K562 (cell line): Measurements from ENCODE around the gene SH3BGRL2. TPM values are rescaled to one million over a fixed set of nuclear protein-coding genes. Genes with fewer than 3 reads are reported as not detected.
"Not testable (repeated sequence)": the region's sequence is repeated elsewhere in the genome, so short reads cannot be mapped to it uniquely, and the experiment has no call there.

Experiments
- ATAC-seq: fragments of 200-7000 bp; cut with Tn5 transposase; 3 replicates; pipeline ENCODE4 v1.9.1; 2020; ENCODE audit warnings: moderate library complexity
- BruUV-seq: library from RNA; stranded (reverse); fragments of 400-500 nt; replicated peaks from 2 replicates; lab custom pipeline; 2021; lab: Mats Ljungman, UMichigan
- CTCF ChIA-PET: fragments of 300-600 bp; formaldehyde crosslinking; extraction: SDS; loops from one replicate; lab custom pipeline; 2021; ENCODE audit warnings: low intra/inter-chr PET ratio; lab: Yijun Ruan, JAX
- POLR2A ChIA-PET: fragments of 300-600, 350-650 bp; sonication (Branson Sonifier 250); formaldehyde crosslinking; extraction: SDS; loops from one replicate; lab custom pipeline; 2021; ENCODE audit warnings: antibody characterized with exemption, inconsistent platforms; lab: Yijun Ruan, JAX
- DNase-seq, 4 experiments: peaks; one replicate each; pipeline versions ENCODE4 v3.0.0 to v3.0.0-alpha.2; 2011 to 2018; ENCODE audit warnings: low spot score in 3 of 4, mixed read lengths in 3 of 4; ENCODE audit errors: extremely low read depth in 1 of 4
- FAIRE-seq: peaks from 2 replicates; lab custom pipeline; 2011; peaks lifted over from hg19 to GRCh38; lab: Jason Lieb, UNC
- H2AFZ ChIP-seq: 2 replicates; pipeline ENCODE4 v1.6.0; 2011; ENCODE audit warnings: low read depth, low read length, control low read depth, inconsistent platforms
- H3K27ac ChIP-seq: fragments of 200-600 bp; 3 replicates; pipeline ENCODE4 v1.8.0; 2011; ENCODE audit warnings: low read depth, mild to moderate bottlenecking, control low read depth, inconsistent platforms, low read length, moderate library complexity, mixed read lengths; ENCODE audit errors: extremely low read depth
- H3K27me3 ChIP-seq, 2 experiments: fragments of 300-600 bp in 1 of 2; 2 replicates in 1 of 2; 3 replicates in 1 of 2; pipeline versions ENCODE4 v1.6.0 to v1.8.0; 2011; ENCODE audit warnings: inconsistent platforms in 2 of 2, low read length in 2 of 2, mild to moderate bottlenecking in 1 of 2, mixed read lengths in 1 of 2, moderate library complexity in 1 of 2; ENCODE audit not compliant: control insufficient read depth in 2 of 2, insufficient read depth in 2 of 2
- H3K36me3 ChIP-seq: fragments of 300-600 bp; 3 replicates; pipeline ENCODE4 v1.8.0; 2011; ENCODE audit warnings: mild to moderate bottlenecking, low read length, inconsistent platforms; ENCODE audit not compliant: control insufficient read depth, insufficient read depth
- H3K4me1 ChIP-seq, 2 experiments: fragments of 200-600 bp in 1 of 2; replicated peaks in 1 of 2; 2 replicates in 1 of 2; 3 replicates in 1 of 2; pipeline versions ENCODE4 v1.5.1 to v1.8.0; 2011; ENCODE audit warnings: inconsistent platforms in 2 of 2, low read length in 2 of 2, mild to moderate bottlenecking in 1 of 2, mixed read lengths in 1 of 2, moderate library complexity in 1 of 2; ENCODE audit not compliant: control insufficient read depth in 2 of 2, insufficient read depth in 2 of 2
- H3K4me2 ChIP-seq: 2 replicates; pipeline ENCODE4 v1.6.1; 2011; ENCODE audit warnings: low read length, control low read depth, inconsistent platforms, mixed read lengths; ENCODE audit not compliant: insufficient read depth
- H3K4me3 ChIP-seq: fragments of 200-600 bp; sonication (generic), shearing (Covaris generic); 2 replicates; pipeline ENCODE4 v1.5.1; 2016; ENCODE audit warnings: control low read depth, inconsistent platforms
- H3K79me2 ChIP-seq: fragments of 200-600 bp; 3 replicates; pipeline ENCODE4 v1.8.0; 2011; ENCODE audit warnings: low read length, inconsistent platforms; ENCODE audit not compliant: control insufficient read depth, insufficient read depth
- H3K9ac ChIP-seq, 2 experiments: 2 replicates each; pipeline versions ENCODE4 v1.6.0 to v1.6.1; 2011; ENCODE audit warnings: low read depth in 2 of 2, low read length in 2 of 2, control low read depth in 1 of 2, inconsistent platforms in 1 of 2, mild to moderate bottlenecking in 1 of 2, mixed read lengths in 1 of 2; ENCODE audit not compliant: insufficient read depth in 1 of 2
- H3K9me1 ChIP-seq: one replicate; pipeline ENCODE4 v1.6.0; 2011; ENCODE audit warnings: inconsistent platforms, mild to moderate bottlenecking, low read length, moderate library complexity; ENCODE audit not compliant: control insufficient read depth, insufficient read depth
- H3K9me3 ChIP-seq: replicated peaks from 2 replicates; pipeline ENCODE4 v1.5.1; 2011; ENCODE audit warnings: low read depth, low read length, inconsistent platforms; ENCODE audit not compliant: control insufficient read depth, insufficient read depth
- H4K20me1 ChIP-seq: replicated peaks from 2 replicates; pipeline ENCODE4 v1.6.1; 2011; ENCODE audit warnings: low read length, inconsistent platforms, mixed read lengths; ENCODE audit not compliant: control insufficient read depth, insufficient read depth
- L3MBTL2 ChIP-seq: fragments of 450-650 bp; IDR thresholded peaks from 2 replicates; pipeline ENCODE4 v1.6.1; 2016; ENCODE audit warnings: mild to moderate bottlenecking, moderate library complexity
- NFIX ChIP-seq: fragments of 250-450 bp; sonication (Bioruptor Pico); IDR thresholded peaks from 2 replicates; pipeline ENCODE4 v1.4.0; 2020; ENCODE audit warnings: low read depth, mild to moderate bottlenecking, moderate library complexity
- RBM22 ChIP-seq: fragments of 200-400 bp; formaldehyde crosslinking; IDR thresholded peaks from 2 replicates; pipeline ENCODE4 v1.6.1; 2018; ENCODE audit warnings: low read length, low read depth; ENCODE audit not compliant: poor library complexity, severe bottlenecking
- RFX1 ChIP-seq: fragments of 450-650 bp; IDR thresholded peaks from 2 replicates; pipeline ENCODE4 v1.6.1; 2016; ENCODE audit warnings: mild to moderate bottlenecking, moderate library complexity
- SMAD2 ChIP-seq: fragments of 150-350 bp; IDR thresholded peaks from 2 replicates; pipeline ENCODE4 v1.6.1; 2014; ENCODE audit warnings: low read depth, mild to moderate bottlenecking, low read length
- SPI1 ChIP-seq: IDR thresholded peaks from 2 replicates; pipeline ENCODE4 v1.6.1; 2011; ENCODE audit warnings: low read depth, low read length, control low read depth, borderline replicate concordance
- SRSF9 ChIP-seq: fragments of 200-400 bp; formaldehyde crosslinking; IDR thresholded peaks from 2 replicates; pipeline ENCODE4 v1.6.1; 2017; ENCODE audit warnings: low read depth, low read length, borderline replicate concordance
- TAF1 ChIP-seq: IDR thresholded peaks from 2 replicates; pipeline ENCODE4 v1.6.1; 2011; ENCODE audit warnings: mild to moderate bottlenecking, low read length, moderate library complexity; ENCODE audit not compliant: insufficient read depth, control insufficient read depth, severe bottlenecking; ENCODE audit errors: extremely low read depth
- WGBS: fragments of 100-300 bp; shearing (Covaris generic); methylation state at CpG from one replicate; pipeline ENCODE4 v1.1.6; 2016; ENCODE audit warnings: low coverage, mixed read lengths; ENCODE audit not compliant: insufficient coverage; ENCODE audit errors: missing lambda C conversion rate; 5-methylcytosine and 5-hydroxymethylcytosine counted together
- in situ Hi-C: fragments of 300-500 bp; cut with MboI; formaldehyde crosslinking; loops from 4 replicates; pipeline ENCODE4 v1.15.0; 2018; ENCODE audit warnings: inconsistent platforms, mixed read lengths
- intact Hi-C: fragments of 100-400 bp; cut with micrococcal nuclease; formaldehyde crosslinking; loops from 2 replicates; pipeline ENCODE4 v1.14.2; 2022
- polyA plus RNA-seq, 8 experiments: library from polyadenylated mRNA; depleted of rRNA in 4 of 8; stranded (reverse) in 5 of 8; unstranded in 3 of 8; fragments of >200 nt; fragmentation: Nextera tagmentation in 2 of 8; fragmentation: Illumina TruSeq in 1 of 8; extraction: Ambion mirVana in 2 of 8; extraction: Trizol in 1 of 8; gene quantifications; 2 replicates each; pipeline versions ENCODE4 v1.2.1 to v1.2.3, GENCODE V29; 2011 to 2014; ENCODE audit warnings: inconsistent platforms in 1 of 8, missing spikeins in 1 of 8
- total RNA-seq, 7 experiments: library from RNA; depleted of rRNA in 6 of 7; stranded (reverse); fragments of >200 nt in 6 of 7; fragmentation: Illumina TruSeq in 2 of 7; extraction: Trizol in 2 of 7; gene quantifications; 2 replicates each; pipeline versions ENCODE4 v1.2.1 to v1.2.3, GENCODE V29; 2011 to 2021; ENCODE audit warnings: low replicate concordance in 1 of 7
- TF ChIP-seq, protein P1 (sequence below): sonication (generic); formaldehyde crosslinking; IDR thresholded peaks from 2 replicates; pipeline ENCODE4 v1.8.1; 2023; ENCODE audit warnings: mild to moderate bottlenecking, missing genetic modification reagents

SH3BGRL2 gene
- total and polyA plus RNA-seq, 9 of the 15 experiments (the other 6 are each of a cell fraction or from before 2014, with no cell fraction given): 4.4 to 12.1 (median 7.3) TPM

DNA sequence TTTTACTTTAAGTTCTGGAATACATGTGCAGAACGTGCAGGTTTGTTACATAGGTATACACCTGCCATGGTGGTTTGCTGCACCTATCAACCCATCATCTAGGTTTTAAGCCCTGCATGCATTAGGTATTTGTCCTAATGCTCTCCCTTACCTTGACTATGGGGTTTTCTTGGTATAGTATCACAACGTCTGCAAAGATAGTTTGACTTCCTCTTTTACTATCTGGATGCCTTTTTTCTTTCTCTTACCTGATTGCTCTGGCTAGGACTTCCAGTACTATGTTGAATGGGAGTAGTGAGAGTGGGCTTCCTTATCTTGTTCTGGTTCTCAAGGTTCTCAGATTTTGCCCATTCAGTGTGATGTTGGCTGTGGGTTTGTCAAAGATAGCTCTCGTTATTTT is 115.2 kb downstream of the SH3BGRL2 start:
- H3K27me3 ChIP-seq, H3K9me1 ChIP-seq, H3K4me3 ChIP-seq, H3K79me2 ChIP-seq, H3K9ac ChIP-seq, intact Hi-C loops, DNase-seq, H3K9me3 ChIP-seq, in situ Hi-C loops, H2AFZ ChIP-seq, H3K4me1 ChIP-seq, ATAC-seq, H4K20me1 ChIP-seq, H3K27ac ChIP-seq, CTCF ChIA-PET, FAIRE-seq, BruUV-seq, H3K36me3 ChIP-seq, H3K4me2 ChIP-seq: not testable (repeated sequence)
- POLR2A ChIA-PET: interaction anchor here (0.7 kb wide), 1 partner anchor 309 kb away, joined by 3 read pairs; no protein-coding TSS in a partner anchor
- WGBS: 2% methylated on average over 3 of the region's 3 CpGs
- TF ChIP-seq SPI1: peak; percentile 52; the same call in 1 of the 2 replicates

DNA sequence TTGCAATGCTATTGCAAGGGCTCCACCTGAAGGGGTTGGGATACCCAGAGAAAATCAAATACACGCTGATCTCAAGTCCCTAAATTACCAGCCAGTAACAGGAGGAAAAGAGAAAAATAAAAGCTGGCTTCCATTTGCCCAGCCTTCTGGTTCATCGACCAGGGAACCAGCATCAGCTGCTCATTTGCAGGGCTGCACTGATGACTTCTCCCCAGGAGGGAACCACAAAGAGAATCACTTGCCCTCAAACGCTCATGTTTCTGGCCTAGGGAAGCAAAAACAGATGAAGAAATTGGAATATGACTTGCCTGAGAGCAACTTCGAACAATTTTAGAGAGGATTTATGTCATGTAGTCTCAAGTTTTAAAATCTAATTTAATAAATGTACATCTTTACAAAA is 119.7 kb downstream of the SH3BGRL2 start:
- Histone ChIP-seq H4K20me1 (no peaks in the 10 kb centered on the region), H3K9me3 (no peaks in the 10 kb centered on the region), H3K4me2 (no peak overlapping the region), H2AFZ (no peak overlapping the region), H3K9ac (no peak overlapping the region), H3K4me1 (no peaks in the 10 kb centered on the region), H3K36me3 (no peaks in the 10 kb centered on the region), H3K27me3 (no peaks in the 10 kb centered on the region), H3K79me2 (no peaks in the 10 kb centered on the region), H3K27ac (no peak overlapping the region), H3K9me1 (no peaks in the 10 kb centered on the region), H3K4me3 (no peak overlapping the region)
- BruUV-seq: no TSS peak
- WGBS: 0% methylated on average over 4 of the region's 4 CpGs
- TF ChIP-seq TAF1: no peak
- TF ChIP-seq RBM22: no peak
- TF ChIP-seq SMAD2: no peak
- TF ChIP-seq NFIX (CRISPR knock-in tag): no peak
- TF ChIP-seq L3MBTL2: no peak
- TF ChIP-seq, protein P1, sequence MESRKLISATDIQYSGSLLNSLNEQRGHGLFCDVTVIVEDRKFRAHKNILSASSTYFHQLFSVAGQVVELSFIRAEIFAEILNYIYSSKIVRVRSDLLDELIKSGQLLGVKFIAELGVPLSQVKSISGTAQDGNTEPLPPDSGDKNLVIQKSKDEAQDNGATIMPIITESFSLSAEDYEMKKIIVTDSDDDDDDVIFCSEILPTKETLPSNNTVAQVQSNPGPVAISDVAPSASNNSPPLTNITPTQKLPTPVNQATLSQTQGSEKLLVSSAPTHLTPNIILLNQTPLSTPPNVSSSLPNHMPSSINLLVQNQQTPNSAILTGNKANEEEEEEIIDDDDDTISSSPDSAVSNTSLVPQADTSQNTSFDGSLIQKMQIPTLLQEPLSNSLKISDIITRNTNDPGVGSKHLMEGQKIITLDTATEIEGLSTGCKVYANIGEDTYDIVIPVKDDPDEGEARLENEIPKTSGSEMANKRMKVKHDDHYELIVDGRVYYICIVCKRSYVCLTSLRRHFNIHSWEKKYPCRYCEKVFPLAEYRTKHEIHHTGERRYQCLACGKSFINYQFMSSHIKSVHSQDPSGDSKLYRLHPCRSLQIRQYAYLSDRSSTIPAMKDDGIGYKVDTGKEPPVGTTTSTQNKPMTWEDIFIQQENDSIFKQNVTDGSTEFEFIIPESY (CRISPR knock-in tag): no peak
- no peak for TF ChIP-seq SPI1
- TF ChIP-seq RFX1: no peak
- TF ChIP-seq SRSF9: no peak
- ChIA-PET CTCF (no interaction called here), POLR2A (no interaction called here)
- intact Hi-C loops: no loop called here
- FAIRE-seq (no peak), DNase-seq (no peak), ATAC-seq (no peak)
- in situ Hi-C loops: no loop called here
